Measurements from ENCODE around the gene CYTH1.

Gene CYTH1

GRCh38 chr17:78647032-78647431 lies 135.0 kb downstream of the CYTH1 start:
- DNase-seq (ENCODE audit: low read depth) = no peak

GRCh38 chr17:78645421-78646295 lies 136.4 kb downstream of the CYTH1 start:
- peak; percentile 14 for DNase-seq (ENCODE audit: low read depth)

- no peak for DNase-seq (ENCODE audit: low read depth)
Observed at GRCh38 chr17:78644931-78645351, 137.1 kb downstream of the CYTH1 start.

- DNase-seq (ENCODE audit: low read depth) = no peak
Observed at GRCh38 chr17:78644224-78644623, 137.8 kb downstream of the CYTH1 start.

DNA sequence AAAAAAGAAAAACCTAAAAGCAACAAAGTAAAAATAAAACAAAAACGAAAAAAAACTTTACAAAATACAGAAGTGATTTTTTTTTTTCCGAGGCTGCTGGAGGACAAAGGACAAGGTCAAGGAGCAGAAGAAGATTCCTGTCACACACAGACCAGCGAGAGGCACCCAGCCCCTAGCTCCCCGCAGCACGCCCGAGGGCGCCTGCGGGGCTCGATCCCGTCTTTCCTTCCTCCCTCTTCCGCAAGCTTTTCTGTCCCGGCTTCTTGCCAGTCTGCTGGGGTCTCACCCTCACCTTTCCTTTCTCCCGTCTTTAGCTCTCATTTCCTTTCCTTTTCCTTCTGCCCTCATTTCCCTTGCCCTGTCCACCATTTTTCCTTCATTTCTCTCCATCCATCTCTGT lies 138.7 kb downstream of the CYTH1 start:
- DNase-seq (ENCODE audit: low read depth) = no peak

GRCh38 chr17:78642707-78643106 lies 139.4 kb downstream of the CYTH1 start:
- no peak for DNase-seq (ENCODE audit: low read depth)

GRCh38 chr17:78641666-78642065 lies 140.4 kb downstream of the CYTH1 start:
- no peak for DNase-seq (ENCODE audit: low read depth)

GRCh38 chr17:78641243-78641642 lies 140.8 kb downstream of the CYTH1 start:
- no peak for DNase-seq (ENCODE audit: low read depth)

- no peak for DNase-seq (ENCODE audit: low read depth)
Observed at GRCh38 chr17:78640700-78641099, 141.4 kb downstream of the CYTH1 start.

DNA sequence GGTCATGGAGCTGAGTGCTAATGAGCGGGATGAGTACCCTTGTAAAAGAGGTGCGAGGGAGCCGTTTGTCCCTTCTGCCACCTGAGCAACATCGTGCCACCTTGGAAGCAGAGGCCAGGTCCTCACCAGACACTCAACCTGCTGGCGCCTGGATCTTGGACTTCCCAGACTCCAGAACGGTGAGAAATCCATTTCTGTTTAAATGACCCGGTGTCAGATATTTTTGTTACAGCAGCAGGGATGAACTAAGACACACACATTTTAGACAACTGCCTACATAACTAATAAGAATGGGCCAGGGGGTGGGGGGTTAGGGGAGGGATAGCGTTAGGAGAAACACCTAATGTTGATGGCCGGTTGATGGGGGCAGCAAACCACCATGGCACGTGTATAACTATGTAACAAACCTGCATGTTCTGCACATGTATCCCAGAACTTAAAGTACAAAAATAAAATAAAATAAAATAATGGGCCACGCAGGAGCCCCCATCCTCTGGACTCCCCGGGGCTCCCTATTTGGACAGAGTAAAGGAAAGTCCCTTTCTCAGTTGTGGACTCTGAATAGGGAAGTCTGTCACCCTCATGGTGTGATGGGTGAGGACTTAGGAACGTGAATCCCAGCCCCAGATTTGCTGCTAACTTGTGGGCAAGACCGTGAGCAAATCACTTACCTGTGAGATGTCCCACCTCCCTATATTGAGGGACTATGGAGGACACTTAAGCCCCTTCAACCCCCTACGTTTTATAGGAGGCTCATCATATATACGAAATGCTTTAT lies 144.2 kb downstream of the CYTH1 start:
- DNase-seq (ENCODE audit: low read depth) = no peak

DNA sequence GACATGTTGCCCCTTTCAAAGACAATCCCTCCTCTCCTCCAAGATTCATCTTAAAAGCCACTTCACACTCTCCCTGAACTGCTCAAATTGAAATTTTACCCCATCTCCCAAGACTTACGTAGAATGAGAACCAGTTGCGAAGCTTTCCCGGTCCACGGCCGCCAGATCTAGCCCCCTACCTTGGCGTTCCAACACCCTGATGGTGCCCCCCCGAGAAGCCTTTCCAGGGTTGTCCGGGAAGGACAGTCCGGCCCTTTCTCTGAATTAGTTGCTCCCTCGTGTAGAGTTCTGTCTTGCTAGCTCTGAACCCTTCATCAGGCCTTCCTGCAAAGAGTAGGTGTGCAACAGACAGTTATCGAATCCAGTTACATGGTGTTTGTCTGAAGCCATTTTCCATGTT lies 144.9 kb downstream of the CYTH1 start:
- DNase-seq (ENCODE audit: low read depth) = no peak

- DNase-seq (ENCODE audit: low read depth) = no peak
Observed at GRCh38 chr17:78634154-78634553, 147.9 kb downstream of the CYTH1 start.

DNA sequence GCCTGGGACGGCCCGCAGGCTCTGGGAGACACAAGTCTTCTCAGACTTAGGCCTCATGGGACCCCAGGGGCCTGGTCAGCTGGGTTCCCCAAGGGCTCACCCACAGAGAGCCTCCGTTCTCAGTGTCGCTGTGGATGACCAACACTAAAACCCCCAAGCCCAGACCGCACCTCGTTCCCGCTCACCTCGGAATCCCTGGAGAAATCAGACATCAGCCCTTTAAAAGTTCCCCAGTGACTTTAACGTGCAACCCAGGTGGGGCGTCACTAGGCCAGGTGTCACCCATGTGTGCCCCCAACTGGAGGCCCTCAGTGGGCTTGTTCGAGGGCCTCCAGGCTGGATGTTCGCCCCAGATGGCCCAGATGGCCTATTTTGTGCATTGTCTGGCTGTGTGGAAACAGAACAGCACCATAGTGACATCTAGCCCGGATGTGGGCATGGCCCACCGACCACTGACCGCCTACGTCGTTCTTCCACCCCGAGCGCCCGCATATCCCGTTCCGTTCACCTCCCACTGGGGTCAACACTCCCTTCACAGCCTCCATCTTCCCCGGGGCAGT lies 152.6 kb downstream of the CYTH1 start:
- DNase-seq (ENCODE audit: low read depth) = no peak

GRCh38 chr17:78628547-78629435 lies 153.3 kb downstream of the CYTH1 start:
- no peak for DNase-seq (ENCODE audit: low read depth)

GRCh38 chr17:78624324-78625151 lies 157.5 kb downstream of the CYTH1 start:
- DNase-seq (ENCODE audit: low read depth) = no peak

Measured in stimulated activated CD8-positive, alpha-beta memory T cell treated with anti-CD3 and anti-CD28 coated beads, Interleukin-15, amount 100 ng/mL, for 1 hour (primary cell).